ENCODE results near the gene CRKL.
A peak's percentile ranks its signal among the peaks of the same experiment; 100 is the strongest.
"Not testable (repeated sequence)": the region's sequence is repeated elsewhere in the genome, so short reads cannot be mapped to it uniquely, and the experiment has no call there.

CRKL gene

GRCh38 chr22:20967697-20968211 is 50.5 kb downstream of the CRKL start:
- Histone ChIP-seq H3K27me3 (ENCODE audit: control insufficient read depth, insufficient read depth, low read length, poor library complexity, severe bottlenecking) (peaks cover 34% of the 10 kb centered on the region), H3K4me3 (ENCODE audit: insufficient read depth, low read depth, low read length) (no peak overlapping the region), H3K36me3 (ENCODE audit: control insufficient read depth, insufficient read depth, low read length) (no peaks in the 10 kb centered on the region), H3K27ac (ENCODE audit: insufficient read depth, low read depth, low read length, poor library complexity, severe bottlenecking) (no peak overlapping the region), H3K4me1 (ENCODE audit: control insufficient read depth, insufficient read depth, low read length) (peaks cover 53% of the 10 kb centered on the region), H3K9me3 (ENCODE audit: control insufficient read depth, low read length) (no peaks in the 10 kb centered on the region)
- 6 to 7% methylated on average over 15 to 18 of the region's 19 CpGs for WGBS, 2 experiments

- no peak overlapping the region for H3K4me3 ChIP-seq (ENCODE audit: insufficient read depth, low read depth, low read length)
These were observed 51.2 kb downstream of the CRKL start for GRCh38 chr22:20968281-20968977.

GRCh38 chr22:20970939-20971657 is 53.9 kb downstream of the CRKL start:
- Histone ChIP-seq H3K36me3 (ENCODE audit: control insufficient read depth, insufficient read depth, low read length) (no peaks in the 10 kb centered on the region), H3K9me3 (ENCODE audit: control insufficient read depth, low read length) (no peaks in the 10 kb centered on the region), H3K4me3 (ENCODE audit: insufficient read depth, low read depth, low read length) (no peak overlapping the region), H3K4me1 (ENCODE audit: control insufficient read depth, insufficient read depth, low read length) (peaks cover 53% of the 10 kb centered on the region), H3K27me3 (ENCODE audit: control insufficient read depth, insufficient read depth, low read length, poor library complexity, severe bottlenecking) (peaks cover 5% of the 10 kb centered on the region), H3K27ac (ENCODE audit: insufficient read depth, low read depth, low read length, poor library complexity, severe bottlenecking) (peak overlapping the region; percentile 61)
- WGBS, 2 experiments = 20 to 22% methylated on average over 4 of the region's 4 CpGs

More at GRCh38 chr22:20968281-20968977, 51.2 kb downstream of the CRKL start:
- 80 to 81% methylated on average over 7 of the region's 7 CpGs for WGBS, 2 experiments
- H3K4me1 ChIP-seq (ENCODE audit: control insufficient read depth, insufficient read depth, low read length) = peaks cover 60% of the 10 kb centered on the region
- peaks cover 31% of the 10 kb centered on the region for H3K27me3 ChIP-seq (ENCODE audit: control insufficient read depth, insufficient read depth, low read length, poor library complexity, severe bottlenecking)
- no peaks in the 10 kb centered on the region for H3K36me3 ChIP-seq (ENCODE audit: control insufficient read depth, insufficient read depth, low read length)
- no peaks in the 10 kb centered on the region for H3K9me3 ChIP-seq (ENCODE audit: control insufficient read depth, low read length)
- peak overlapping the region; percentile 11 for H3K27ac ChIP-seq (ENCODE audit: insufficient read depth, low read depth, low read length, poor library complexity, severe bottlenecking)

DNA sequence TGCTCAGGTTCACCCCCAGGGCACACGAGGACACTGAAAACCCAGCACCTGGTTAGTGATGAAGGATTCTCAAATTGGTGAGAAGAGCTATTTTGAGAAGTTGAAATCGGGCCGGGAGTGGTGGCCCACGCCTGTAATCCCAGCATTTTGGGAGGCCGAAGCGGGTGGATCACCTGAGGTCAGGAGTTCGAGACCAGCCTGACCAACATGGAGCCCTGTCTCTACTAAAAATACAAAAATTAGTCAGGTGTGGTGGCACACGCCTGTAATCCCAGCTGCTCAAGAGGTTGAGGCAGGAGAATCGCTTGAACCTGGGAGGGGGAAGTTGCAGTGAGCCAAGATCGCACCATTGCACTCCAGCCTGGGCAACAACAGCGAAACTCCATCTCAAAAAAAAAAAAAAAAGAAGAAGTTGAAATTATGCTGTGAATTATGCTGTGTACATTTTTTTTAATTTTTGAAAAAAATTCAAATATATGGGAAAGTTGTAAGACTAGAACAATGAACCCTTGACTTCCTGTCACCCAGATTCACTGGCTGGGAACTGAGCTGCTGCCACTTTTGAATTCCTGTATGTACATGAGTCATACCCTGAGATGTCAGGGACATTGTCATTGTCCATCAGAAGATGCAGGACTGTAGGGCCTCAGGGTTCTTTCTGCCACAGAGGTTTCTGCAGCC is 54.9 kb downstream of the CRKL start:
- H3K36me3 ChIP-seq (ENCODE audit: control insufficient read depth, insufficient read depth, low read length); H3K4me3 ChIP-seq (ENCODE audit: insufficient read depth, low read depth, low read length); H3K9me3 ChIP-seq (ENCODE audit: control insufficient read depth, low read length); H3K27ac ChIP-seq (ENCODE audit: insufficient read depth, low read depth, low read length, poor library complexity, severe bottlenecking); H3K27me3 ChIP-seq (ENCODE audit: control insufficient read depth, insufficient read depth, low read length, poor library complexity, severe bottlenecking): not testable (repeated sequence)
- 88 to 94% methylated on average over 10 to 11 of the region's 11 CpGs for WGBS, 2 experiments
- peaks cover 52% of the 10 kb centered on the region for H3K4me1 ChIP-seq (ENCODE audit: control insufficient read depth, insufficient read depth, low read length)

DNA sequence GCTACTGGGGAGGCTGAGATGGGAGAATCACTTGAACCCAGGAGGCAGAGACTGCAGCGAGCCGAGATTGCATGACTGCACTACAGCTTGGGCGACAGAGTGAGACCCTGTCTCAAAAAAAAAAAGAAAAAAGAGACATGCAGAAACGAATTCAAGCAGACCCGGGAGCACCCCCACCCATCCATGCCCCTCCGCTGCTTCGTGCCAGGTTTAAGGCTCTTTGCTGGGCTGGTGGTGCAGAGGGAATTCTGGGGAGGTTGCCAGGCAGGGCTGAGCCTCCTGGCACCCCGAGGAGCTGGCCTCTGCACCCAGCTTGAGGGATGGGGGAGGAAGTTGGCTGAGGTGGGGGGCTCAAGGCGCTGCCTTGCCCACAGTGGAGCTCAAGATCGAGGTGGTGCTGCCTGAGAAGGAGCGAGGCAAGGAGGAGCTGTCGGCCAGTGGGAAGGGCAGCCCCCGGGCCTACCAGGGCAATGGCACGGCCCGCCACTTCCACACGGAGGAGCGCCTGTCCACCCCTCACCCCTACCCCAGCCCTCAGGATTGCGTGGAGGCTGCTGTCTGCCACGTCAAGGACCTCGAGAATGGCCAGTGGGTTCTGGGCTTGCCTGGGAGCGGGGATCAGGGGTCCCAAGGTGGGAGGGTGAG is 55.8 kb downstream of the CRKL start:
- no peaks in the 10 kb centered on the region for H3K27me3 ChIP-seq (ENCODE audit: control insufficient read depth, insufficient read depth, low read length, poor library complexity, severe bottlenecking)
- 79 to 85% methylated on average over 21 of the region's 21 CpGs for WGBS, 2 experiments
- H3K9me3 ChIP-seq (ENCODE audit: control insufficient read depth, low read length) = no peaks in the 10 kb centered on the region
- no peak overlapping the region for H3K27ac ChIP-seq (ENCODE audit: insufficient read depth, low read depth, low read length, poor library complexity, severe bottlenecking)
- no peak overlapping the region for H3K4me3 ChIP-seq (ENCODE audit: insufficient read depth, low read depth, low read length)
- H3K4me1 ChIP-seq (ENCODE audit: control insufficient read depth, insufficient read depth, low read length) = peaks cover 45% of the 10 kb centered on the region
- H3K36me3 ChIP-seq (ENCODE audit: control insufficient read depth, insufficient read depth, low read length) = no peaks in the 10 kb centered on the region

DNA sequence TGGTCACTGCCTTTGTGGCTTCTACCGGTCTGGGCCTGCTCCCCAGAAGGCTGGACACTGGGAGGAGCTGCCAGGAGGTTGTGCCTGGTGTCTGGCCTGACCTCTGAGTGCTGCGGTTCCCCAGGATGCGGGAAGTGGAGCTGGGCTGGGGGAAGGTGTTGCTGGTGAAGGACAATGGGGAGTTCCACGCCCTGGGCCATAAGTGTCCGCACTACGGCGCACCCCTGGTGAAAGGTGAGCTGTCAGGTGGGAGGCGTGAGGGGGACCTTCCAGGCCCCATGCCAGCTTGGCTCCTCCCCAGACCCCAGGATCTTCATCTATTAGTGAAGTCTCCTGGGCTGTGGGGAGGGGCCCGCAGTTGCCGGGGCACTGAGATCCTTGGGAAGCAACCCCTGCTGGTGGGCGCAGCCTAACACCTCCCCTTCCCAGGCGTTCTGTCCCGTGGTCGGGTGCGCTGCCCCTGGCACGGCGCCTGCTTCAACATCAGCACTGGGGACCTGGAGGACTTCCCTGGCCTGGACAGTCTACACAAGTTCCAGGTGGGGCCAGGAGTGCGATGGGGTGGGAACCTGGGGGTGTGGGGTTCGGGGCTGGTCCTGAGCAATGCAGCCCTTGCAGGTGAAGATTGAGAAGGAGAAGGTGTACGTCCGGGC is 56.6 kb downstream of the CRKL start:
- Histone ChIP-seq H3K9me3 (ENCODE audit: control insufficient read depth, low read length) (no peaks in the 10 kb centered on the region), H3K27ac (ENCODE audit: insufficient read depth, low read depth, low read length, poor library complexity, severe bottlenecking) (no peak overlapping the region), H3K4me1 (ENCODE audit: control insufficient read depth, insufficient read depth, low read length) (peaks cover 38% of the 10 kb centered on the region), H3K4me3 (ENCODE audit: insufficient read depth, low read depth, low read length) (no peak overlapping the region), H3K27me3 (ENCODE audit: control insufficient read depth, insufficient read depth, low read length, poor library complexity, severe bottlenecking) (no peaks in the 10 kb centered on the region), H3K36me3 (ENCODE audit: control insufficient read depth, insufficient read depth, low read length) (peaks cover 5% of the 10 kb centered on the region)
- 83 to 87% methylated on average over 21 of the region's 21 CpGs for WGBS, 2 experiments

DNA sequence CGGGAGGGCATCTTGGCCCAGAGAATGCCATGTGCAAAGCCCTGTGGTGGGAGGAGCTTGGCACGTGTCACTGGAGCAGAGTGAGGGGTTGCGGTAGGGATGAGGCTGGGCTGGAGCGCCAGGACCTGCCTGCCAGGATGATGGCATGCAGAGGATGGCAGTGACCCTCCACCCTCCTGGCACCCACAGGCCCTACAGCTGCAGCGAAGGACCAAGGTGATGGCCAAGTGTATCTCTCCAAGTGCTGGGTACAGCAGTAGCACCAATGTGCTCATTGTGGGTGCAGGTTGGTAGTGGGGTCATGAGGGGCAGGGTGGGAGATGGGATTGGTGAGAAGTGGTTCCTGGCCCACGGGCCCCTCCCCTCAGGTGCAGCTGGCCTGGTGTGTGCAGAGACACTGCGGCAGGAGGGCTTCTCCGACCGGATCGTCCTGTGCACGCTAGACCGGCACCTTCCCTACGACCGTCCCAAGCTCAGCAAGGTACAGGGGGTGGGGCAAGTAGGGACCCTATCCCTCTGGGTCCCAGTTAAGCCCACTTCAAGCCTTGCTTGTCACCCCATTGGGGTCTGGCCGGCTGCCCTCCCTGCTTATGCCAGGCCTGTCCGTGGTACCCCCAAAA is 57.2 kb downstream of the CRKL start:
- Histone ChIP-seq H3K4me1 (ENCODE audit: control insufficient read depth, insufficient read depth, low read length) (peaks cover 35% of the 10 kb centered on the region), H3K27me3 (ENCODE audit: control insufficient read depth, insufficient read depth, low read length, poor library complexity, severe bottlenecking) (no peaks in the 10 kb centered on the region), H3K36me3 (ENCODE audit: control insufficient read depth, insufficient read depth, low read length) (peaks cover 6% of the 10 kb centered on the region), H3K4me3 (ENCODE audit: insufficient read depth, low read depth, low read length) (no peak overlapping the region), H3K27ac (ENCODE audit: insufficient read depth, low read depth, low read length, poor library complexity, severe bottlenecking) (no peak overlapping the region), H3K9me3 (ENCODE audit: control insufficient read depth, low read length) (no peaks in the 10 kb centered on the region)
- 91 to 94% methylated on average over 16 of the region's 16 CpGs for WGBS, 2 experiments

GRCh38 chr22:20975541-20976290 is 58.5 kb downstream of the CRKL start:
- H3K36me3 ChIP-seq (ENCODE audit: control insufficient read depth, insufficient read depth, low read length) = peaks cover 6% of the 10 kb centered on the region
- H3K4me1 ChIP-seq (ENCODE audit: control insufficient read depth, insufficient read depth, low read length) = peaks cover 42% of the 10 kb centered on the region
- no peaks in the 10 kb centered on the region for H3K27me3 ChIP-seq (ENCODE audit: control insufficient read depth, insufficient read depth, low read length, poor library complexity, severe bottlenecking)
- WGBS, 2 experiments = 93% methylated on average over 14 of the region's 14 CpGs
- H3K9me3 ChIP-seq (ENCODE audit: control insufficient read depth, low read length) = no peaks in the 10 kb centered on the region
- no peak overlapping the region for H3K4me3 ChIP-seq (ENCODE audit: insufficient read depth, low read depth, low read length)
- no peak overlapping the region for H3K27ac ChIP-seq (ENCODE audit: insufficient read depth, low read depth, low read length, poor library complexity, severe bottlenecking)

All from ectodermal cell (in vitro differentiated cells).